ENCODE measurements around the gene GSDMA.
A peak's percentile ranks its signal among the peaks of the same experiment; 100 is the strongest.
"Not testable (repeated sequence)": the region's sequence is repeated elsewhere in the genome, so short reads cannot be mapped to it uniquely, and the experiment has no call there.

GSDMA gene

DNA sequence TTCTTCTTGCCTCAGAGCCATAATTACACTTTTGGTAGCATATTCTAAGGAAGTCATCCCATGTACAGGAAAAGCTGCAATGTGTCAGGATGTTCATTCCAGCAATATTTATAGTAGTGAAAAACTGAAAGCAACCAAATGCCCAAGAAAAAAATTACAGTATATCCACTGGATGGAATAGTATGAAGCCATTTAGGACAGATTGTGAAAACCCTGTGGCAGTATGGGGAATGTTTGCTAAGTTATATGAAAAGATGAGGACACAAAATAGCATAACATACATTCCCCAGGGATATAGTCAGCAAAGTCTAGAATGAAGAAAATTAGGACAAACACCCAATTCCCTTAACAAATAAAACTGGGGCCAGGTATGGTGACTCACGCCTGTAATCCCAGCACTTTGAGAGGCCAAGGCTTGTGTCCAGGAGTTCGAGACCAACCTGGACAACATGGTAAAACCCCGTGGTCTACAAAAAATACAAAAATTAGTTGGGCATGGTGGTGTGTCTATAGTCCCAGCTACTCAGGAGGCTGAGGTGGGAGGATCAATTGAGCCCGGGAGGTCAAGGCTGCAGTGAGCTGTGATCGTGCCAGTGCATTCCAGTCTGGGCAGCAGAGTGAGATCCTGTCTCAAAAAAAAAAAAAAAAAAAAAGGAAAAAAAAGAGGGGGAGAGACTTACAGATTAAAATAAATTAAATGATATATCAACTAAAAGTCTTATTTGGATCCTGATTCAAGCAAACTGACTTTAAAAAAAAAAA lies 33.0 kb upstream of the GSDMA start:
- no peak for DNase-seq (ENCODE audit: low read depth)

DNA sequence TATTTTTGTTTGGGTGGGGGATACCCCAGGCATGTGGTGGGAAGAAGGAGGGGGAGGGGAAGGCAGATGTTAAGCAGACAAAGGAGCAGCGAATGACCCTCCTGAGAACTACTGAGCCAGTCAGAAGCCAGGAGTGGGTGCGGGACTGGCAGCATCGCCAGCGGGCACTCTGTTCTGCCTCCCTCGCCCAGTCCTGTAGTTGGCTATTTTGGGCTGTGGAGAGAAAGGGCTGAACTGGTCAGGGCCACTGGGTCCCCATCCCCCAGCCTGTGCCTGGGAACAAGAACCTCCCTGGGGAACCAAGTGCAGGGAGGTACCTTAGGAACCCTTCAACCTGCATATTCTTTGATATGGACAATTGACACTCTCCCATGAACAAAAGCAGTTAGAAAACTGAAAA lies 28.9 kb upstream of the GSDMA start:
- no peak for DNase-seq (ENCODE audit: low read depth)

DNA sequence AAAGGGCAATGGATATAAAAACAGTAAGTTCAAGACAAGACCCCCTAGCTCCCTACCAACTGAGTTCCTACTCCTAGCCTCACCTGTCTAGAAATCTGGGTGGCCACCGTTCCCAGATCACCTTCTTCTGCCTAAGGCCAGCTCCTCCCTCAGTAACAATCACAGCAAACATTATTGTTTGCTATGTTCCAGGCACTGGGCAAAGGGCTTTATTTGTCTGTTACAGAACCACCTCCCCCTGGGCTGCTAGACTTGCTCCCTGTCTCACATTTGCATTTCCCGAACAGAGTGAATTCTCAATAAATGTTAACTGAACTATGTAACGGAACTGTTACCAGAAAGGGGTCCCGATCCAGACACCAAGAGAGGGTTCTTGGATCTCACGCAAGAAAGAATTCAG lies 28.5 kb upstream of the GSDMA start:
- DNase-seq (ENCODE audit: low read depth): no peak

DNA sequence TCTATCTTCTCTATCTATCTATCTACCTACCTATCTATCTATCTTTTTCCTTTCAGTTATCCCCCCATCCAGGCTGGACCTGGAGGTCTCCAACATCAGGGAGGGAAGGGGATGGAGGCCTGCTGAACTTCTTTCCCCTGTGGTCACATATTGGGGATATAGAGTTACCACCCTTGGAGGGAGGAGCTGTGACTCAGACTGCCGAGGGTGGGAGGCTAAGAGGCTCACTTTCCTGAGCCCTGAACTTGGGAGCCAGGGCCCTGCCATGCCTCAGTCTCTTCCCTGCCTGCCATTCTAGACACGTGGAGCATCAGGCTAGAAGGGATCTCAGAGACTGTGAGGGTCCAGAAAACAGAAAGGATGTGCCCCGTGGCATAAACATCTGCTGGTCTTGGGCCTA lies 26.9 kb upstream of the GSDMA start:
- no peak for DNase-seq (ENCODE audit: low read depth)

DNA sequence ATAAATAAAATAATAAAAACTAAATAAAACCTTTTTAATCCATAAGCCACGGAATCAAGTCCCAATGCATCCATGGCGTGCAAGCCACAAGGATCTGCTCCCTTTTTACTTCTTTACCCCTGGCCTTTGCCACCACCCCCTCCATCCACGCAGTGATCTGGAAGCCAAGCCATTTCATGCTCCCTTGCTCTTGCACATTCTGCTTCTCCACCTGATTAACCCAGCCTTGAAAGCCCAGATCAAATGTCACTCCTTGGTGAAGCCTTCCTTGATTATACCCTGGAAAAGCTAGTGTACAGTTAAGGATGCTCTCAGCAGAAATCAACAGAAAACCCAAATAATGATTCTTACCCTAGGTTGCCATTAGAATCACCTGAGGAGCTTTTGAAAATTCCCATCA lies 25.4 kb upstream of the GSDMA start:
- no peak for DNase-seq (ENCODE audit: low read depth)

DNA sequence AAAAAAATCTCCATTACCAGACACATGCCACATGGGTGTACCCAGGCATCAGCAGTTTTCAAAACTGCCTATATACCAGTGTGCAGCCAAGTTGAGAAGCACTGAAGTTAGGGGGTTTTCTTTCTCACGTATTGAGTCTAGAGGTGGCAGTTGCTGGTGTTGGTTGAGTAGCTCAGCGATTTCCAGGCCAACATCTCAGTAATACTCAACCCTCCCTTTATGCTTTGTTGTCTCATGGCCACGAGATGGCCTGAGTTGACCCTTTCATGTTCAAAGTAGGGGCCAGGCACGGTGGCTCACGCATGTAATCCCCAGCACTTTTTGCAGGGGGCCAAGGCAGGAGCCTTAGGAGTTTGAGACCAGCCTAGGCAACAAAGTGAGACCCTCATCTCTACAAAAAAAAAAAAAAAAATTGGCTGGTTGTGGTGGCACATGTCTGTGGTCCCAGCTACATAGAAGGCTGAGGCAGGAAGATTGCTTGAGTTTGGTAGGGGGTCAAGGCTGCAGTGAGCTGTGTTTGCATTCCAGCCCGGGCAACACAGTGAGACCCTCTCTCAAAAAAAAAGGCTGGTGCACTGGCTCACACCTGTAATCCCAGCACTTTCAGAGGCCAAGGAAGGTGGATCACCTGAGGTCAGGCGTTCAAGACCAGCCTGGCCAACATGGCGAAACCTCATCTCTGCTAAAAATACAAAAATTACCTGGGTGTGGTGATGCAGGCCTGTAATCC lies 24.5 kb upstream of the GSDMA start:
- no peak for DNase-seq (ENCODE audit: low read depth)

DNA sequence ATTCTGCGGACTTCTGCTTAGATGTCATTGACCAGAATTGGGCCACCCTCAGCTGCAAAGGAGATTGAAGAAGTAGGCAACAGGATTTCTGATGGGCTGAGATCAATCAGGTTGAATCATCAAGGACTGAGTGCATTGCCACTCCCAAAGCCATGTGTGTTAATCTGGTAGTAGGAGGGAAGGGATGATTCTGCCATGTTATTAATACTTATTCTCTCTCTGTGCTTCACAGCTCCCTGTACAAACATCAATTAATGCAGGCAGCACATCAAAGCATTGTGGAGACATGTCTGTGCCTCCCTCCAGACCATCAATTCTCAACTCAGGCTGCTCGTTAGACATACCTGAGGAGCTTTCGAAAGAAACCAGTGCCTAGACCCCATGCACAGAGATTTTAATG lies 23.7 kb upstream of the GSDMA start:
- DNase-seq (ENCODE audit: low read depth): no peak

DNA sequence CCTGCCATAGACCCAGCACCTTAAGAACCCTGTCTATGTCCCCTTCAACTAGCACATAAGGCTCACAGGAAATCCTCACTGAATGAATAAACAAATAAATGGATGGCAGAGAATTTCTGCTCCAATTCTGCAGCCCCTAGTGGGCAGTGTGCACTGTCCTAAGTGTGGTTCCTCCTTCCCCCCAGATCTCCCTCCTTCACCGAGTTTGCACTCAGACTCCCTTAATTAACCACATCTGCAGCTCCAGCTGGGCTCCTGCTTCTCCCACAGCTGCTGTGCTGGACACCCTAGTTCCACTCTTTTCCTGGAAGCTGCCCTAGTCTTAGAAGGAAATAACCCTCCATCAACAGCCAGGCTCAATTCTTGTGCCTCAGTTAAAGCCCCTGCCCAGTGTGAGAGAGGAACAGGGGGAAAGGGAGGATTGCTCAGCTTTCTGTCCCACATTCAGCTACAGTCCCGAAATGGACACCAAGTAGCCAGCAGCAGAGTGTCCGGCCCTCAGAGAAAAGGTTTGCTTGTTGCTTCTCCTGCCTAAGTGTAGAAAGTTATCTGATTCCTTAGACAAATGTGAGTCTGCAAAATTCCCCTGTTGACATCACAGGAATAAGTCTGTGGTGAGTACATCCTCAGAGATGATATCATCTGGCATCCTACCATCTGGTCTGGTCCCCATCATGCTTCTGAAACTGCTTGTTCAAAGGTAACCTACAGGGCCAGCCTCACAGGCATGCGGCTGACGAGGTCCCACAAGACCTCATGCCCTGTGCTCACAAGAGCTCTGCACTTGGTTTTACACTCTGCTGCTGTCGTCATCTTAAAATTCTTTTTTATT lies 23.0 kb upstream of the GSDMA start:
- DNase-seq (ENCODE audit: low read depth): no peak

DNA sequence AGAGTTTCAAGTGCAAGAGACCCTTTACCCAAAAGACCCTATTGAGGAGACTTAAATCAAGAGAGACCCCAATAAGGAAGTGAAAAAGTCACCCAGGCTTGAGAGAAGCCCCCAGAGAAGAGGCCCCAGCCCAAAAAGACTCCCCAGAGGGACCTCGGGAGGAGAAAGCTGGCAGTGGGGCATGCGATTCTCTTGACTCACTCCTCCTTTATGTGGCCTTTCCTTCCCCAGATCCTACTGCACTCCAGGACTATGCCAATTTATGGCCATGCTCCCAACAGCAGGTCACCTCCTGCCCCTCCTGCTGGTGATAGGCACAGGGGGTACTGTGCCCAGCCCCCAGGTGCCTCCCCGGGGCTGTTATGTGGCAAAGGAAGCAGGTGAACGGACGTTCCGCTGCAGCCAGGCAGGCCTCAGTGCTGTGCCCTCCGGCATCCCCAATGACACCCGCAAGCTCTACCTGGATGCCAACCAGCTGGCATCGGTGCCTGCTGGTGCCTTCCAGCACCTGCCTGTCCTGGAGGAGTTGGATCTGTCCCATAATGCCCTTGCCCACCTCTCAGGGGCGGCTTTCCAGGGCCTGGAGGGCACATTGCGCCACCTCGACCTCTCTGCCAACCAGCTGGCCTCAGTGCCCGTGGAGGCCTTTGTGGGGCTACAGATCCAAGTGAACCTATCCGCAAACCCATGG lies 19.0 kb upstream of the GSDMA start:
- no peak for DNase-seq (ENCODE audit: low read depth)

DNA sequence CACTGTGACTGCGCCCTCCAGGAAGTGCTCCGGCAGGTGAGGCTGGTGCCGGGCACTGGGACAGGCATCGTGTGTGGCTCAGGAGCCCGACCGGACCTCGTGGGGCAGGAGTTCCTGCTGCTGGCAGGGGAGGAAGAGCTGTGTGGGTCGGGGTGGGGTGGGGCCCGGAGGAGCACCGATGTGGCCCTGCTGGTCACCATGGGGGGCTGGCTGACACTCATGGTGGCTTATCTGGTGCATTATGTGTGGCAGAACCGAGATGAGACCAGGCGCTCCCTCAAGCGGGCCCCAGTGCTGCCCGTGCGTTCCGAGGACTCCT lies 18.5 kb upstream of the GSDMA start:
- DNase-seq (ENCODE audit: low read depth): no peak

DNA sequence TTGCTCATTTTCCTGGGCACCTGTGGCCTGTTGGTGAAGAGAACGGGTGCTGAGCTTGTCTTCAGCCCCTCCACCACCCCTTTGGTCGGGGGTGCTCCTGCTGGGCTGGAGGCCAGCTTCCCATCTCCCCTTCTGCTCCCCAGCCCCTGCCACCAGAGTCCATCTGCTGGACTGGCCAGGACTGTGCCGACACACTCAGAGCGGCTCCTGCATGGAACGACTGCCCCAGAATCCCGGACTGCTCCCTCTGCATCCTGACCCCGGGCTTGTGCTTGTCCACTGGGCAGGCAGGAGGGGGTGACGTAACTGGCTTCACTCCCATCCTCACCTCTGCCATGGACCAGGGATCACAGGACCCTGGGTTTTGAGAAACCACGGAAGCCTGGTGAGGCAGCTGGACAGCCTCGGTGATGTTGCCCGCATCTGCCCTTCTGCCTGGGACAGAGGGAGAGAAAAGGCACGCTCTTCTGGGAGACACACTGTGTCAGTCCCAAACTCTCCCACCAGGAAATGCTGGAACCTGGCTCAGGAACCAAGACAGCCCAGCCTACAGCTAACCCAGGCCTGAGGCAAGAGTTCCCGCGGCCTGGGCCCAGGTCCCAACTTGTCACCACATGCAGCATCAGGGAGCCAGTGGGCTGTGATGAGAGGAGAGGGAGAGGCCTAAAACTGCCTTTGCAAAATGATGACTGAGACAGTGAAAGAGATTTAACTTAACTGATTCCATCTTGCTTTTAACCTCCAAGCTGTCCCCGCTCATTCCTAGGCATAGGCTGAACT lies 16.1 kb upstream of the GSDMA start:
- no peak for DNase-seq (ENCODE audit: low read depth)

DNA sequence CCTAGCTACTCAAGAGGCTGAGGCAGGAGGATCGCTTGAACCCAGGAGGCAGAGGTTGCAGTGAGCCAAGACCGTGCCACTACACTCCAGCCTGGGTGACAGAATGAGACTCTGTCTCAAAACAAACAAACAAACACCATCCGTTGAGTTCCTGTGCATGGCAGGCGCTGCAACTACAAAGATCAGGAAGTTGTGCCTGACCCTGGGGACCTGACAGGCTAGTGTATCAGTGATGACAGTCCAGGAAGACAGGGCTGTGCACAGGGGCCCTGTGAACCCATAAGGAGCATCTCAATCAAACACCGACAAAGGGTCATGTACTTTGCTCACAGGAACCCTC lies 14.3 kb upstream of the GSDMA start:
- not testable (repeated sequence) for DNase-seq (ENCODE audit: low read depth)

DNA sequence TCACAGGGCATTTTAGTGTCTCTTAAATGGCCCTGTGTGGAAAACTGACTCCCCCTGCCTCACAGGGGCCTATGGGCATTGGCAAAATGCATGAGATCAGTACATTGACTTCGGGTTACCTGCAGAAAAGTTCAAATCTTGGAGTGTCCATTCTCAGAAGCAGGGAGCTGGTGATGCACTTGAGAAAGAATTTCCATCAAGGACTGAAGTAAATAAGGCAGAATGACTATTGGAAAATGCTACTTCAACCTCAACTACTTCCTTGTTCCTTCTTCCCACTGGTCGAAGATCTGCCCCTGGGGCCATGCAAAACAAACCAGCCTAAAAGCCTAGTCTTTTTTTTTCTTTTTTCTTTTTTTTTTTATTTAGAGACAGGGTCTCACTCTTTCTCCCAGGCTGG lies 13.8 kb upstream of the GSDMA start:
- no peak for DNase-seq (ENCODE audit: low read depth)

DNA sequence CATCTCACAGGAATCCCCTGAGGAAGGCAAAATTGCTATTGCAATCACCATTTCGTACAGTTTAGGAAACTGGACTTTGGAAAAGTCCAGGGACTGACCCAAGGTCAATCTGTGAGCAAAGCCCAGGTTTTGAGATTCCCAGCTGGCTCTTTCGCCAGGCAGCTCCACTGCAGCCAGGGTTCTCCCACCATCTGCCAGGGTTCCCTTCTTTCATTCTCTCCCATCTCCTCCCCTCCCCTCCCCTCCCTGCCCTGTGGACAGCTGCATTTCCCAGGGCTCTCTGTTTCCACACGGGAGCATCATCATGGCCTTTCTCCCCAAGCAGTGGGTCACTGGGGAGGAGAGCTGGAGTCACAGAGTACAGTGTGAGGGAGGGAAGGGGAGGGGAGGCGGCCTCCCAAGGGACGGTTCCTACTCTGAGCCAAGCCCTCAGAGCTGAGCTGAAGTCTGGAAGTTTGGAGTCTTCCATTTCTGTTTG lies 11.9 kb upstream of the GSDMA start:
- no peak for DNase-seq (ENCODE audit: low read depth)

DNA sequence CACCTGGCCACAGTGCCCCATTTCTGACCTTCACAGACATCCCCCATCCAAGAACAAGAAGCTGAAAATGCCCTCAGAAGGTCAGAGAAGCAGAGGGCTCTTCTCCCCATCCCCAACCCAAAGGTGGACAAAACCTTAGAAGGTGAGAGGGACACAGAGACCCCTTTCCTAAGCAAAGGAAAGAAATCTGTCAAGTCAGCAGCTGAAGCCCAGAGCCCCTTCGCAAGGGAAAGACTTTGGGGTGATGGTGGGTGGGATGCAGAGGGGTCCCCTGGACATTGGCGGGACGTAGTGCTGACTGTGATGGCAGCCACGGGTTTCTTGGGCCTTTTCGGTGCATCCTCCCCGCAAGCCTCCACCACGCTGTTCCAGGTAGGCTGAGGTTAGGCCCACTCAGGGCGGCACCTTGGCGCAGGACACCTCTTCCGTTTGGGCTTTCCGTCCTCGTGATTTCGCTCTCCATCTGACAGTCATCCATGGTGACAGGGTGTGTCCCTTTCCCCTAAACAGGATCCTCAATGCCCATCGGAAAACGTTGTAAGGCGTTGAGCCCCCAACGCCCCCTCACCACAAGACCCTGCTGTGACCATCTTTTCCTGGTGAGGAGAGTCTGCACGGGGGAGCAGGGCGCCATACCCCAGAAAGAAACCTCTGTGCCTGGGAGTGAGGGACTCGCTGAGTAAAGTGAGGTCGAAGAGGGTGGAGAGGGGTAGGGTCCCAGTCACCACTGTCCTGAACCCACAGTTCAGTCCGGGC lies 10.7 kb upstream of the GSDMA start:
- DNase-seq (ENCODE audit: low read depth): no peak

DNA sequence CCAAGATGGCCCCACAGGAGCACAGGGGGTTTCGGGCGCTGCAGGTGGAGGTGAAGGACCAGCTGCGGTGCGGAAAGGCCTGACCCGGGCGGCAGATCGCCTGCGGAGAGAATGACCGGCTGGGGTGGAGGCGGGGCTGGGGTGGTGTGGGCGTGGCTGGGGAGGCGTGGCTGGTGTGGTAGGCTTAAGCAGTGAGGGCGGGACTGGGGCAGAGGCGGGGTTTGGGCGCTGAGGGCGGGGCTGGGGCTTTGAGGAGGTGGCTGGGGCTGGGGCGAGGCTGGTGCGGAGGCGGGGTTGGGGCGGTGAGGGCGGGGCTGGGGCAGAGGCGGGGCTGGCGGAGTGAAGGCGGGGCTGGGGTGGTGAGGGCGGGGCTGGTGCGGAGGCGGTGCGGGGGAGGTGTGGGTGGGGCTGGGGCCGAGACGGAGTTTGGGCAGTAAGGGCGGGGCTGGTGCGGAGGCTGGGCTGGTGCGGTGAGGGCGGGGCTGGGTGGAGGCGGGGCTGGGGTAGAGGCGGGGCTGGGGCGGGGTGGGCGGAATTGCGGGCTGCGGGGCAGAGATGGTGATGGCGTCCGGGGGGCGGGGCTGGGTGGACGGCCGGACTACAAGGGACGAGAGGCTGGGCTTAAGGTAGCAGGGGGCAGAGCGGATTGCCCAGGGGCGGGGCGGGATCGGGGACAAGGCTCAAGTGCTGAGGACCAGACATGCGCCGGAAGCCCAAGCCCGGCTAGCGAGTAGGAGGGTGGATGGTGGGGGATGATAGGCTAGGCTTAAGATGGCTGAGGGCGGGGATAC lies 9.9 kb upstream of the GSDMA start:
- DNase-seq (ENCODE audit: low read depth): peak; percentile 86

DNA sequence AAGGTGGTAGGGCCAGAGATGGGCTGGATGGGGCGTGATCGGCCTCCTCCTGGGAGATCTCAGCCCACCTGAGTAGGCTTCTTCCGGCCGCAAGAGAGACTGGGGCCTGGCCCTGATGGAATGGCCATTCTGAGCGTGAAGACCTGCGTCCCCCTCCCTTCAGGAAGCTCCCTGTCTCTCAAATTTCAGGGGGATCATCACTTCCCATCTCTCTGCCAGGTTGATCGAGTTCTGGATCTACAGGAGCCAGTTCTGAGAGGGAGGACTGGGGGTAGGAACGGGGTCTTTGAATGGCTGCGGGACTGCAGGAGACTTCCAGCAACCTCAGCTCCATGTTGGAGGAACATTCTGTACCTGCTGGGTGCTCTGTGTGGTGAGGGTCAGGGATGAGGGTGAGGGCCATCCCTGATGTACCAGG lies 9.3 kb upstream of the GSDMA start:
- no peak for DNase-seq (ENCODE audit: low read depth)

DNA sequence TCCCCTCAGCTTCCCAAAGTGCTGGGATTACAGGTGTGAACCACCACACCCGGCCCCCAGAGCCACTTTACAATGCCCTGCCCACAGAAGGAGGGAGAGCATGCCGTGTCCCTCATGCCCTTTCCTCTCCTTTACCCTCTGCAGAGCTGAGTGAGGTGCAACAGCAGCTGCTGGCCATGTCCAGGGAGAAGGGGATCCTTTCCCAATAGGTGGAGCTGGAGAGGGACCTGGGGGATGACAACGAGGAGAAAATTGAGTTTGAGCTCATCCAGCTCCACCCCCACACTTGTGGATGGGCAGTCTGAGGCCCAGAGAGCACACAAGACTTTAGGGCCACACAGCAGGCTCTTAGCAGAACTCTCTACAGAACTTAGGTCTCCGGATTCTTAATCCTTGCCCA lies 7.9 kb upstream of the GSDMA start:
- DNase-seq (ENCODE audit: low read depth): no peak

DNA sequence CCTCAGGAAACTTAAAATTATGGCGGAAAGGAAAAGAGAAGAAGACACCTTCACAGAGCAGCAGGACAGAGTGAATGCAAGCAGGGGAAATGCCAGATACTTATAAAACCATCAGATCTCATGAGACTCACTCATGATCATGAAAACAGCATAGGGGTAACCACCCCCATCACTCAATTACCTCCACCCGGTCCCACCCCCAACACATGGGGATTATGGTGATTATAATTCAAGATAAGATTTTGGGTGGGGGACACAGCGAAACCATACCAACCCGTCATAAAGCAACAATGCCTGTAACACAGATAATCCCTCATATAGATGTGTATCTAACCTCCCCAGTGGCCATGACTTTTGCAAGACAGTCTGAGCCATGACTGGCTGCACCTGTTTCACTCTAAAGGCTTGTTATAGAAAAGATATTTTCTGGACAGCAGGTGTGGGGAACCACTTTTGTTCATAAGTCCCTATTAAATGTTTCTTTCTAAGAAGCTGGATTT lies 7.0 kb upstream of the GSDMA start:
- no peak for DNase-seq (ENCODE audit: low read depth)

DNA sequence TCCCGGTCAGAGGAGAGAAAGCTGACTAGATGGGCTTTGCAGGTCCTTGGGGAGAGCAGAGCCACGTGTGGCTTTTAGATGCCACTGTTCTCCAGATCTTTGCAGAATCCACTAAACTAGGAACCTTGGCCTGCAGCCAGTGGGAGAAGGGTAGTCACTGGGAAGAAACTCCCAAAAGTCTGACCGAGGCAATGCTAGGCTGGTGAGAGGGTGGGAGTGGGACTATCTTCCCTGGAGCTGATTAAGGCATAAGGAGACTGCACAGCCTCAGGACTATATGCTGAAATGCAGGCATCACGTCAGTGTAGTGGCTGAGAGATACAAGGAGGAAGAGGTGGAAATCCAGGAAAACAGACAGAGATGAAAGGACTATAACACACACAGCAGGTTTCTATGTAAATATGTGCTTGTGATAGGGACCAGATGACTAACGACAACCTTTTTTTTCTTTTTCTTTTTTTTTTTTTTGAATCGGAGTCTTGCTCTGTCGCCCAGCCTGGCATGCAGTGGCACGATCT lies 2.2 kb upstream of the GSDMA start:
- DNase-seq (ENCODE audit: low read depth): no peak

Data from stimulated activated CD8-positive, alpha-beta memory T cell treated with anti-CD3 and anti-CD28 coated beads, Interleukin-4, amount 100 ng/mL, for 24 hours (primary cell).